Activated T-helper 2 cell treated with anti-CD3 and anti-CD28 coated beads, Interferon-gamma antibody, Interleukin-2, Interleukin-4, amounts not matched to agents 10 μg/mL and 5 μg/mL and 100 μg/mL, durations not matched to agents 14 hours and 24 hours and 36 hours (primary cell): Measurements from ENCODE around the gene STYX. TPM values are rescaled to one million over a fixed set of nuclear protein-coding genes. Genes with fewer than 3 reads are reported as not detected.

Experiments used
- DNase-seq: peaks from one replicate; pipeline ENCODE4 v3.0.0; 2021; ENCODE audit warnings: low spot score
- H3K27ac Mint-ChIP-seq: one replicate; pipeline ENCODE4 v1.8.0; 2021; ENCODE audit warnings: mixed read lengths
- H3K27me3 Mint-ChIP-seq: one replicate; pipeline ENCODE4 v1.8.0; 2021; ENCODE audit warnings: low read depth, mixed read lengths
- H3K36me3 Mint-ChIP-seq: one replicate; pipeline ENCODE4 v1.8.0; 2021; ENCODE audit warnings: low read depth, mixed read lengths
- H3K4me1 Mint-ChIP-seq: one replicate; pipeline ENCODE4 v1.8.0; 2021; ENCODE audit warnings: low read depth, mixed read lengths
- H3K4me3 Mint-ChIP-seq: one replicate; pipeline ENCODE4 v1.8.0; 2021; ENCODE audit warnings: low read depth, mild to moderate bottlenecking, moderate library complexity, mixed read lengths
- H3K9me3 Mint-ChIP-seq: one replicate; pipeline ENCODE4 v1.8.0; 2021; ENCODE audit warnings: mixed read lengths
- intact Hi-C: fragments of 100-400 bp; cut with micrococcal nuclease; formaldehyde crosslinking; loops from one replicate; pipeline ENCODE4 v1.15.1; 2023
- total RNA-seq: library from RNA; stranded (reverse); gene quantifications from 2 replicates; pipeline ENCODE4 v1.2.3, GENCODE V29; 2022

Gene STYX
- total RNA-seq, 1 donor from 2014 or later, result 16.5 TPM

- Mint-ChIP-seq H3K36me3 (peaks cover 30% of the 10 kb centered on the region), H3K9me3 (no peaks in the 10 kb centered on the region), H3K4me1 (peaks cover 8% of the 10 kb centered on the region), H3K27me3 (no peaks in the 10 kb centered on the region), H3K27ac (no peak overlapping the region), H3K4me3 (no peak overlapping the region)
- DNase-seq, result no peak
- intact Hi-C loops, result no loop called here
These were observed 48.7 kb downstream of the STYX start for GRCh38 chr14:52778702-52779101.

DNA sequence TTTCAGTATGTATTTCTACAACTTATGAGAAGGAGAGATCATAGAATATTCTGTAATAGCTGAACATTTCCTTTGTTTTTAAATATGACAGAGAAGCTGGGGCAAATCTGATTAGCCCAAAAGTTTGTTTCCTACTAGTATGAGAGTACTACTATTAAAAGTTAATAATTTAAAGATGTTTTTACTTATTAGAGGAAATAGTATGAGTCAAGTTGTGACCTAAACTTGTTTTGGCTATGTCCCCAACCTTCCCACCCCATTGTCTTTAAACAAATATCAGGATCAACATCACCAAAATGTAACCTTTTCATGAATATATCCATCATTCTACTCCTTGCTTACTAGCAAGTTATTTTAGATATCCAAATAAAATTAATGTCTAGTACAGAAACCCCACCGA is 50.9 kb downstream of the STYX start:
- DNase-seq, result no peak
- peaks cover 2% of the 10 kb centered on the region for H3K4me1 Mint-ChIP-seq
- H3K27me3 Mint-ChIP-seq, result no peaks in the 10 kb centered on the region
- peaks cover 17% of the 10 kb centered on the region for H3K36me3 Mint-ChIP-seq
- H3K4me3 Mint-ChIP-seq, result no peak overlapping the region
- no peaks in the 10 kb centered on the region for H3K9me3 Mint-ChIP-seq
- H3K27ac Mint-ChIP-seq, result no peak overlapping the region
- intact Hi-C loops, result no loop called here

DNA sequence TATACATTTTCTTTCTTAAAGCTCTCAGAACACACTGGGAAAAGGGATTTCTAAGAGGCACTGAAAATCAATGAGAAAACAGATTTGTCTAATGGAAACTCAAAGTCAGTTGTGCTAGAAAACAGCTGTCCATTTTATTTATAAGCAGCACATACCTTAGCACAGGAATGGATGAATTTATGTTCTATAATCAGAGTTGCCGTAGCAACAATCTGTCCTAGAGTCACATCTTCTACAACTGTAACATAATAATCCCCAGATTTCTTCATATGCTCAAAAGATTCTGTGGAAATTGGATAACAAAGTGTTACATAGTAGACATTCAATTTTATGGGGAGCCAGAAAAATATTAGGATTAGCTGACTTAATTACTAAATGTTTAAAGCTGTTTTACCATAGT is 51.7 kb downstream of the STYX start:
- Mint-ChIP-seq H3K4me1 (peaks cover 2% of the 10 kb centered on the region), H3K4me3 (no peak overlapping the region), H3K9me3 (no peaks in the 10 kb centered on the region), H3K27ac (no peak overlapping the region), H3K36me3 (peaks cover 21% of the 10 kb centered on the region), H3K27me3 (no peaks in the 10 kb centered on the region)
- DNase-seq, result no peak
- intact Hi-C loops, result no loop called here

DNA sequence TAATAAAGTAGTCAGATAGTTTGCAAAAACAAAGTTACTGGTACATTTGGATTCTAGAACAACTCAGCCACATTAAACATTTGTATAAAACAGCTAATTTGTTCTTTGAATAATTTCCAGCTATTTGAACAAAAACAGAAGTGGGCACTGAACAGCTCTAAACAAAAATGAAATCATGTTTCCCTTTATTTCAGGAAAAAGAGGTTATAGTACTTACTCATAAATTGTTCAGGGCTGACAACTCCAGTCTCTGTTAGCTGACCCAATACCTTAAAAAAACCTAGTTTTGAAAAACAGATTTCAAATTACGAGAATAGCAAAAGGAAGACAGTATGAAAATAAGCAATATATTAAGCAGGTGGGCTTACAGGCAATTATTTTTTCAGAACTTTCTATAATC is 53.2 kb downstream of the STYX start:
- no peak for DNase-seq
- Mint-ChIP-seq H3K27me3 (no peaks in the 10 kb centered on the region), H3K27ac (no peak overlapping the region), H3K4me3 (no peak overlapping the region), H3K4me1 (peaks cover 2% of the 10 kb centered on the region), H3K36me3 (peaks cover 20% of the 10 kb centered on the region), H3K9me3 (no peaks in the 10 kb centered on the region)
- intact Hi-C loops, result no loop called here

DNA sequence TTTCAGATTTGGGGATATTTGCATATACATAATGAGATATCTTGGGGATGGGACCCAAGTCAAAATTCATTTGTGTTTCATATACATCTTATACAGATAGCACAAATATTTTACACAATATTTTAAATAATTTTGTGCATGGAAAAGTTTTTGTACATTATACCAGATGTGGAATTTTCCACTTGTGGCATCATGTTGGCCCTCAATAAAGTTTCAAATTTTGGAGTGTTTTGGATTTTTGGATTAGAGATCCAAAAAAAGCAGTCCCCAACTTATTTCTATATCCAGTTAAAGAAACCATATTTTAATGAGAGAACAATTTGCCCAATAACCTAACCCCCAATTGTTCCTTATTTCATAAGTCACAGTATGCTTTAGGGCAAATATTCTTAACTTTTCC is 56.9 kb downstream of the STYX start:
- no peak for DNase-seq
- H3K4me1 Mint-ChIP-seq, result peaks cover 21% of the 10 kb centered on the region
- H3K36me3 Mint-ChIP-seq, result peaks cover 17% of the 10 kb centered on the region
- H3K27me3 Mint-ChIP-seq, result no peaks in the 10 kb centered on the region
- no peaks in the 10 kb centered on the region for H3K9me3 Mint-ChIP-seq
- intact Hi-C loops, result no loop called here
- no peak overlapping the region for H3K4me3 Mint-ChIP-seq
- no peak overlapping the region for H3K27ac Mint-ChIP-seq

- Mint-ChIP-seq H3K4me3 (no peak overlapping the region), H3K9me3 (no peaks in the 10 kb centered on the region), H3K4me1 (peaks cover 27% of the 10 kb centered on the region), H3K27me3 (no peaks in the 10 kb centered on the region), H3K36me3 (peaks cover 17% of the 10 kb centered on the region), H3K27ac (no peak overlapping the region)
- DNase-seq, result no peak
- intact Hi-C loops, result no loop called here
These were observed 59.2 kb downstream of the STYX start for GRCh38 chr14:52789118-52789517.

DNA sequence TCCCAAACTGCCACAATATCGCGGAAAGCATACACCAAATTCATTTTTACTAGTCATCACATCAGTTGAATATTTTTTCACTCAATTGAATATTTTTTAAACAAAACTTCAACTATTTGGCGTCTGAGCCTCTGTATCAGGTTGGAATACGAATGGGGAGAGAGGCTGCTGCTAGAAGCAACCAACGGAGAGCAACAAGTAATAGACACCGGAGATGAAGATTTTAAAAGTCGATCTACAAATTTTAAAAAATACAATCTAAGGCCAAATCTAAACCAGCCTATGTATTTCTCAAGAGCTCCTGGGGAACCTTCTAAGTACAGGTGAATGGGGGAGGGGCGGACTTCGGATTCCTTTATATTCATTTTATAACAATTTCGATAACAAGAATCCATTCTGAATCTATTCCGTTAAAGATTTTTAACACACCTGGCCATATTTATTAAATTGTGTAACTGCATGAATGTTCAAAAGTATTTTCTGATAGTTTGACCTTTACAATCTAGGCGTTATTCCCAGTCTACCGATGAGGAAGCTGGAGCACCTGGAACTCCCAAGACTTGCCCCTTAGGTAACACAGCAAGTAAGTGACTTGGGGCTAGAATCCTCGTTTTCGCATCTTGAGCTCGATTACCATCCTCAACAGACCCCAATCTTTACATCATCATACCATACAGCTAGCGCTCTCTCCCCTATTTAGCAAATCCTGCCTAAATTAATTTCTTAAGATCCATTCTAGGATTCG is 60.2 kb downstream of the STYX start:
- Mint-ChIP-seq H3K9me3 (no peaks in the 10 kb centered on the region), H3K36me3 (peaks cover 17% of the 10 kb centered on the region), H3K4me1 (peaks cover 27% of the 10 kb centered on the region), H3K27ac (peak overlapping the region; percentile 51), H3K4me3 (peak overlapping the region; percentile 88), H3K27me3 (no peaks in the 10 kb centered on the region)
- intact Hi-C loops, result loop anchor here (5.0 kb wide), 2 partner anchors 58 to 238 kb away; partner anchors contain the start of genes GPR137C, STYX and TXNDC16
- DNase-seq, result no peak

GRCh38 chr14:52790756-52791222 is 60.8 kb downstream of the STYX start:
- Mint-ChIP-seq H3K36me3 (peaks cover 17% of the 10 kb centered on the region), H3K27me3 (no peaks in the 10 kb centered on the region), H3K4me3 (peak overlapping the region; percentile 88), H3K4me1 (peaks cover 27% of the 10 kb centered on the region), H3K27ac (peak overlapping the region; percentile 51), H3K9me3 (no peaks in the 10 kb centered on the region)
- intact Hi-C loops, result loop anchor here (1.0 to 5.0 kb wide), 3 partner anchors 58 to 238 kb away; partner anchors contain the start of genes GPR137C, PSMC6, STYX and TXNDC16
- no peak for DNase-seq

GRCh38 chr14:52791223-52792096 is 61.5 kb downstream of the STYX start, which contains the start of gene GNPNAT1:
Gene GNPNAT1 (minus strand): TSS chr14:52791607. CDS start chr14:52784650, 6,957 bp downstream.
- peak; percentile 85 for DNase-seq
- Mint-ChIP-seq H3K4me1 (peaks cover 27% of the 10 kb centered on the region), H3K4me3 (peak within 1 kb of the TSS; percentile 89), H3K36me3 (peaks cover 16% of the 10 kb centered on the region), H3K9me3 (no peaks in the 10 kb centered on the region), H3K27ac (peak within 1 kb of the TSS; percentile 73), H3K27me3 (no peaks in the 10 kb centered on the region)
- intact Hi-C loops, result loop anchor here (1.0 to 5.0 kb wide), 3 partner anchors 59 to 239 kb away; partner anchors contain the start of genes GPR137C, PSMC6, STYX and TXNDC16

DNA sequence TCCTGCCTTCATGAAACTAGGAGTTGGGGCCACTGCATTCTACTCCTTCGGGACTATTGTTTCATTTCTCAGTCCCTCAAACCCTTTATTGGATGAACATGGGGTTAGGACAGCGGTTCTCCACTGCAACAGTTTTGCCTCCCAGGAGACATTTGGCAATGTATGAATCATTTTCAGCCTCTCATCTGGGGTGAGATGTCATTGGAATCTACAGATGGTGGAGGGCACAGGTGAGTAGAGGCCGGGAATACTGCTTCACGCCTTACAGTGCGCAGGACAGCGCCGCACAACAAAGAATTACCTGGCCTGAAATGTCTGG is 62.1 kb downstream of the STYX start:
- Mint-ChIP-seq H3K36me3 (peaks cover 15% of the 10 kb centered on the region), H3K27me3 (no peaks in the 10 kb centered on the region), H3K27ac (peak overlapping the region; percentile 73), H3K4me1 (peaks cover 27% of the 10 kb centered on the region), H3K9me3 (no peaks in the 10 kb centered on the region), H3K4me3 (peak overlapping the region; percentile 89)
- DNase-seq, result no peak
- intact Hi-C loops, result loop anchor here (5.0 kb wide), 2 partner anchors 60 to 240 kb away; partner anchors contain the start of genes GPR137C, STYX and TXNDC16

DNA sequence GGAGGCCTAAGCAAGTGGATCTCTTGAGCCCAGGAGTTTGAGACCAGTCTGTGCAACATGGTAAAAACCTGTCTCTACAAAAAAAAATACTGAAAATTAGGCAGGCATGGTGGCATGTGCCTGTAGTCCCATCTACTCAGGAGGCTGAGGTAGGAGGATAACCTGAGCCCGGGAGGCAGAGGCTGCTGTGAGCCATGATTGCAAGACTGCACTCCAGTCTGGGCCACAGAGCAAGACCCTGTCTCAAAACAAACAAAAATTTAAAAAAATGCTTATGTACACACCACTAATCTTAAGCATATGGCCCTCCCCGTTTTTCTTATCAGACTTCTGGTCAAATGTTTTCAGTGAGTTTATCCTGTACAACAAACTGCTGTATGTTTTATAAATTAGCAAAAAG is 63.1 kb downstream of the STYX start:
- intact Hi-C loops, result loop anchor here (5.0 kb wide), 2 partner anchors 61 to 241 kb away; partner anchors contain the start of genes GPR137C, STYX and TXNDC16
- H3K27me3 Mint-ChIP-seq, result no peaks in the 10 kb centered on the region
- no peak overlapping the region for H3K4me3 Mint-ChIP-seq
- H3K27ac Mint-ChIP-seq, result no peak overlapping the region
- peaks cover 27% of the 10 kb centered on the region for H3K4me1 Mint-ChIP-seq
- no peak for DNase-seq
- peaks cover 11% of the 10 kb centered on the region for H3K36me3 Mint-ChIP-seq
- H3K9me3 Mint-ChIP-seq, result peaks cover 4% of the 10 kb centered on the region

DNA sequence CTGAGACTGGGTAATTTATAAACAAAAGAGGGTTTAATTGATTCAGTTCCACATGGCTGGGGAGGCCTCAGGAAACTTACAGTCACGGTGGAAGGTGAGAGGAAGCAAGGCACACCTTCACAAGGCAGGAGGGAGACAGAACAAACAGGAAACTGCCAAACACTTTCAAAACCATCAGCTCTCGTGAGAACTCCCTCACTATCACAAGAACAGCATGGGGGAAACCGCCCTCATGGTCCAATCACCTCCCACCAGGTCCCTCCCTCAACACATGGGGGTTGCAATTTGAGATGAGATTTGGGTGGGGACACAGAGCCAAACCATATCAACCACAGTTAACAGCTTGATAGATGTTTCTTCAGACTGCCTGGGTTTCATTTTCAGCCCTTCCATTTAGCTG is 67.7 kb downstream of the STYX start:
- peaks cover 3% of the 10 kb centered on the region for H3K36me3 Mint-ChIP-seq
- DNase-seq, result no peak
- no peak overlapping the region for H3K27ac Mint-ChIP-seq
- no peaks in the 10 kb centered on the region for H3K27me3 Mint-ChIP-seq
- intact Hi-C loops, result no loop called here
- no peak overlapping the region for H3K4me3 Mint-ChIP-seq
- H3K4me1 Mint-ChIP-seq, result peaks cover 3% of the 10 kb centered on the region
- H3K9me3 Mint-ChIP-seq, result peaks cover 4% of the 10 kb centered on the region
